ENCODE results near the gene SEMA6D. TPM values are rescaled to one million over a fixed set of nuclear protein-coding genes. Genes with fewer than 3 reads are reported as not detected.

SEMA6D gene
- total RNA-seq, 1 experiment from 2014 or later = 15.8 TPM

DNA sequence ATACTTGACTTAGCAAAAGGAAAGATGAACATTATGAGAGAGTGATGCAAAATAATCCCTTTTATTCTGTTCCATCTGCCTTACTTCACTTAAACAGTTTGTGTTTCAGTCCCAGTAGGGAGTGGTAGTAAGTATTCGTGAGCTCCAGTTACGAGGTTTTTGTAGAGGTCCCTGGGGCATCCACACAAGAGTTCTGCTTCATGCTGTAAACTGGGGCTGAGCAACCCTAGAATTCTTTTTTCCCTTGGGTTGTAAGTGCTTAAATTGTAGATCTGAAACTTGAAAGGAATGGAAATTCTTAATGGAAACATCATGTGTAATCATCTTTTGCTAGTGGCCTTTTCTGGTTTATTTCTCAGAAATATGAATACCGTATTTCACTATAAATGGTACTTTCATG lies 79.5 kb downstream of the SEMA6D start:
- Histone ChIP-seq H3K79me1 (ENCODE audit: insufficient read depth, low read depth, low read length, poor library complexity, severe bottlenecking) (no peaks in the 10 kb centered on the region), H3K23me2 (ENCODE audit: insufficient read length, low read depth, low read length, poor library complexity, severe bottlenecking) (no peaks in the 10 kb centered on the region), H3K27me3 (ENCODE audit: insufficient read depth, low read length) (no peaks in the 10 kb centered on the region), H3K79me2 (ENCODE audit: insufficient read depth, low read length) (no peaks in the 10 kb centered on the region), H3K4me1 (ENCODE audit: insufficient read depth, low read length) (no peaks in the 10 kb centered on the region), H4K5ac (ENCODE audit: insufficient read length, low read depth, low read length) (no peak overlapping the region), H3K14ac (ENCODE audit: insufficient read depth, low read length) (no peak overlapping the region), H3K9me3 (ENCODE audit: control insufficient read depth, low read depth, low read length) (no peaks in the 10 kb centered on the region), H2BK20ac (ENCODE audit: low read depth, low read length, poor library complexity, severe bottlenecking) (no peak overlapping the region), H2BK120ac (ENCODE audit: low read depth, low read length, poor library complexity, severe bottlenecking) (no peak overlapping the region), H3K18ac (ENCODE audit: insufficient read length, low read depth, low read length) (no peak overlapping the region), H2AK5ac (ENCODE audit: insufficient read length, low read length) (no peak overlapping the region), H3K4me2 (ENCODE audit: insufficient read depth, insufficient read length, low read length) (no peak overlapping the region), H3T11ph (ENCODE audit: low read length) (no peak overlapping the region), H4K20me1 (ENCODE audit: control insufficient read depth, insufficient read depth, insufficient read length) (no peaks in the 10 kb centered on the region), H3K23ac (ENCODE audit: insufficient read length, low read depth, low read length) (no peak overlapping the region), H2BK12ac (ENCODE audit: insufficient read length, low read depth, low read length) (no peak overlapping the region), H4K91ac (ENCODE audit: insufficient read length, low read depth, low read length) (no peak overlapping the region), H3K4ac (ENCODE audit: low read depth, low read length) (no peak overlapping the region), H2BK5ac (ENCODE audit: insufficient read length, low read length) (no peak overlapping the region), H4K8ac (replicated peaks; ENCODE audit: insufficient read length, low read depth, low read length) (no peak overlapping the region), H2BK15ac (ENCODE audit: low read depth, low read length) (no peak overlapping the region), H3K9ac (ENCODE audit: extremely low read depth, insufficient read length, low read length) (no peak overlapping the region), H2AFZ (ENCODE audit: low read length) (no peak overlapping the region), H3K56ac (ENCODE audit: insufficient read length, low read depth, low read length) (no peak overlapping the region), H3K27ac (ENCODE audit: insufficient read length, low read depth, low read length) (no peak overlapping the region)
- no peak overlapping the region for H3K4me3 Mint-ChIP-seq
- H3K9me3 Mint-ChIP-seq = no peaks in the 10 kb centered on the region
- H3K4me1 Mint-ChIP-seq = peaks cover 15 to 17% of the 10 kb centered on the region in 2 experiments
- TF ChIP-seq, protein P1, sequence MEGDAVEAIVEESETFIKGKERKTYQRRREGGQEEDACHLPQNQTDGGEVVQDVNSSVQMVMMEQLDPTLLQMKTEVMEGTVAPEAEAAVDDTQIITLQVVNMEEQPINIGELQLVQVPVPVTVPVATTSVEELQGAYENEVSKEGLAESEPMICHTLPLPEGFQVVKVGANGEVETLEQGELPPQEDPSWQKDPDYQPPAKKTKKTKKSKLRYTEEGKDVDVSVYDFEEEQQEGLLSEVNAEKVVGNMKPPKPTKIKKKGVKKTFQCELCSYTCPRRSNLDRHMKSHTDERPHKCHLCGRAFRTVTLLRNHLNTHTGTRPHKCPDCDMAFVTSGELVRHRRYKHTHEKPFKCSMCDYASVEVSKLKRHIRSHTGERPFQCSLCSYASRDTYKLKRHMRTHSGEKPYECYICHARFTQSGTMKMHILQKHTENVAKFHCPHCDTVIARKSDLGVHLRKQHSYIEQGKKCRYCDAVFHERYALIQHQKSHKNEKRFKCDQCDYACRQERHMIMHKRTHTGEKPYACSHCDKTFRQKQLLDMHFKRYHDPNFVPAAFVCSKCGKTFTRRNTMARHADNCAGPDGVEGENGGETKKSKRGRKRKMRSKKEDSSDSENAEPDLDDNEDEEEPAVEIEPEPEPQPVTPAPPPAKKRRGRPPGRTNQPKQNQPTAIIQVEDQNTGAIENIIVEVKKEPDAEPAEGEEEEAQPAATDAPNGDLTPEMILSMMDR (conservative IDR thresholded peaks at IDR 0.05) = no peak
- no CpG with 5 or more reads among the region's 3 CpGs for WGBS (ENCODE audit: extremely low coverage, insufficient read length, low lambda C conversion rate)
- no peaks in the 10 kb centered on the region for H3K36me3 Mint-ChIP-seq (ENCODE audit: insufficient read depth in 1 of 3, low read depth in 3 of 3)
- no peak overlapping the region for H3K27ac Mint-ChIP-seq
- DNase-seq = no peak
- H3K27me3 Mint-ChIP-seq (ENCODE audit: low read depth) = no peaks in the 10 kb centered on the region

Measured in H9 (cell line).